GM19463 (cell line): ENCODE results near the gene HOXB6.

Source experiments
- ATAC-seq: cut with Tn5 transposase; IDR thresholded peaks from one replicate; pipeline ENCODE4 v1.9.1; 2021; ENCODE audit warnings: mild to moderate bottlenecking, moderate library complexity; ENCODE audit not compliant: unreplicated experiment

The HOXB6 gene

DNA sequence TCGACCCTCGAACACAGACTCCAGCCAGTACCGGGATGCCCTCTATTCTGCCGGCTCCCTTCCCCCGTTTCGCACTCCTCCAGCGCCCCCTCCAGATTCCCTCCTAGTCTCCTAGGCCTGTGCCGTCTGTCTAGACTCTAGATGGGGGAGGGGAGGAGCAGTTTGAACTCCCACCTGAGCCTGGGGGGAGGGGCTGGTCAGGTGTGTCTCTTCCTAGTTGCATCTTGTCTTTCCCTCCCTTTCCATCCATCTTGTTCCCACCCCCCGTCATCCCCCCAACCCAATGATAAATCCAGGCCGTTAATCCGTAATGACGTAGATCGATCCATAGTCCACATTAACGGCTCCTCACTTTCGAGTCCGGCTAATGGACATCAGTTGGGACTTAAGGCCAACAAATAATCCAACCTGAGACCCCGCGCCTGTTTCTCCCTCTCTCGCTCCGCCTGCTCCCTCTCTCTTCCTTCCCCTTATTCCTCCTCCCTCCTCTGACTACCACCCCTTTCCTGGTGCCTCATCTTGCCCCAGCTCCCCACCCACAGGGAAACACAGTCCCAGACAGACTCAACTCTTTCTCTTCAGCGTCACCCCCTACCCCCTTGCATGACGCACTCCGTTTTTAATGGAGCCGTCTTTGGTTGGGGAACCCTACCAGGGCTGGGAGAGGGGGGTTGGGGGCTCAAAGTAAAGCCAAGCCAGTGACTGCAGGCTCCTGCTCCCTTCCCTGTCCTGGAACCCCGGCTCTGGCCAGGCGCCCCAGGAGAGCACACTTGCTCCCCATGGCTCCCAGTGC lies 7.9 kb downstream of the HOXB6 start:
- no peak for ATAC-seq

DNA sequence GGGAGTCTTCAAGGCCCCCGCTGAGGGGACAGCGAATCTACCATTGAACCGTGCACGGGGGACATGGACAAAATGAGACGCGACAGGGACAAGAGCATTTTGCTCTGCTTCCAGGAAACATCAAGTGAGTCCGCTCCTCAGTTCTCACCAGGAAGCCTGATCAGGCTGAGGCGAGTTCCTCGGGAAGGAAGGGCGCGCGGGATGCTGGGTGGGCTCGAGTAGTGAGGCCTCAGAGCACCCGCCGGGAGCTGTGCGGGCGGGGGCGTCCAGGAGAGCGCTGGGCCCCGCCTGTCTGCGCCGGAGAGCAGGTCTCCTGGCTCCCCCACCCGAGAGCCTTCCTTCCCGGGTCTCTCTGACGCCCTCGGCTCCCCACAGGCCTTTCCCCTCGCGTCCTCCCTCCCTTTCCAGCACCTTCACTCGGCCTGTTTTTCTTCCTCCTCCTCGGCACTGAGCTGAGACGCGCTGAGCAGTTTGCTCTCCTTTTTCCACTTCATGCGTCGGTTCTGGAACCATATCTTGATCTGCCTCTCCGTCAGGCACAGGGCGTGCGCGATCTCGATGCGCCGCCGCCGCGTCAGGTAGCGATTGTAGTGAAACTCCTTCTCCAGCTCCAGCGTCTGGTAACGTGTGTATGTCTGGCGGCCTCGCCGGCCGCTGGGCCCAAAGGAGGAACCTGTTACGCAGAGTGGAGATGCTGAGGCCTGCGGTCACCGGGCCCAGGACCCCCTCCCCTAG lies 8.6 kb downstream of the HOXB6 start:
- no peak for ATAC-seq

DNA sequence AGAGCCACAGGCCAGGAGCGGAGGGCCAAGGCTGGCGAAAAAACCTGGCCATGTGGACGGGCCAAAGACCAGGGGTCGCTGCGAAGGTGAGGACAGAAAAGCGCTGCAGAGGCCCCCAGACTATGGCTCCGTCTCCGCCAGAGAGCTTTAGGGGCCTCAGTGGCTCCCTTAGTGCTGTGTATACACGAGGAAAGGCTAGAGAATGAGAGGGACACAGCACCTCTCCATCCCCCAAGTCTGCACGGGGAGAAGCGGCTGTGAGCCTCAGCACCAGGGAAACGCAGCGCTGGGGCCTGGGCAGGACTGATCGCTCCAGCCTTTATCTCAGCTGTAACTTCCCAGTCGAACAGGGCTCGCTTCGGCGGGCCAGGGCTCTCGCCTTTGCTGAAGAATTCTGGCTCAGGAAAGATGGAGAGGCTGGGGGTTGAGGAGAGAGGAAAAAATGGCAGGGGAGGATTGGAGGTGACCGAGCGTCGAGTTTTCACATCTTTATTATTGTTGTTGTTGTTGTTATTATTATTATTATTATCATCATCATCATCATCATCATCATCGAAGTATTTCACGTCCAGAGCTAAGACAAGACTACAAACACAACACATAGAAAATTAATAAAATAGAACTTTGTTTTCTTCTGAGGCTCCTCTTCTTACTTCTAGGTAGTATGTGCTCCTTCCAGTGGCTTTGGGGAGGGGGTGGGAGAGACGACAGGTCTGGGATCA lies 9.3 kb downstream of the HOXB6 start:
- ATAC-seq: no peak

DNA sequence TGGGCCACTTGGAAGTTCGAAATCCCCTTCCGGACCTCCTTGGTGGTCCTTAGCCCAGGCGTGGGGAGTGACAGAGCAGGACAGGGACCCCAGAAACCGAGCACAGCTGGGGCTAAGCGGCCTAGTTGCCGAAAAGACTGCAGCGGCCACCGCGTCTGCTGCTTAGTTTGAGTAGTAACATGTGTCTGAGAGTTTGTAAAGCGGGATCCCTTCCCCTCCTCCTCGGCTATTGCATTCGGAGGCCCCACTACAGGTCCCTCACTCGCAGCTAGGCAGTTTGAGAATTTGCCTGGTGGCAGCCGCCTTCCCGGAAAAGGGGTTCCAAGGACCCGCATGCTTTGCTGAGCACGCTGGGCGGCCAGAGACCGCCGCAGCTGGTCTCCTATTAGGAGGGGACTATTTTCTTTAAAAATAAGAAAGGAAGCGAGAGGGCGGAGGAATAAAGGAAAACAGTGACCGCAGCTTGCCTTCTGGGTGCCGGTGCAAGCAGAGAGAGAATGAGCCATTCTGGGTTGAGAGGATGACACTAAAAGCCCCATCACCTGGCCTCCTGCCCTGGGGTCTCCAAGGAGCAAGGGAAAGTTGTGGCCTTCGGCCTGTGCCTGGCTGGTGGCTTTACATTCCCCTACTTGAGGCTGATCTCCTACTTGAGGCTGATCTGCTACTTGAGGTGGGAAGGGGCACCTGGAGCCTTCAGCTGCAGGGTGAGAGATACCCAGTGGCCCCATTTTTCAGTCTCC lies 10.1 kb downstream of the HOXB6 start:
- ATAC-seq: no peak

DNA sequence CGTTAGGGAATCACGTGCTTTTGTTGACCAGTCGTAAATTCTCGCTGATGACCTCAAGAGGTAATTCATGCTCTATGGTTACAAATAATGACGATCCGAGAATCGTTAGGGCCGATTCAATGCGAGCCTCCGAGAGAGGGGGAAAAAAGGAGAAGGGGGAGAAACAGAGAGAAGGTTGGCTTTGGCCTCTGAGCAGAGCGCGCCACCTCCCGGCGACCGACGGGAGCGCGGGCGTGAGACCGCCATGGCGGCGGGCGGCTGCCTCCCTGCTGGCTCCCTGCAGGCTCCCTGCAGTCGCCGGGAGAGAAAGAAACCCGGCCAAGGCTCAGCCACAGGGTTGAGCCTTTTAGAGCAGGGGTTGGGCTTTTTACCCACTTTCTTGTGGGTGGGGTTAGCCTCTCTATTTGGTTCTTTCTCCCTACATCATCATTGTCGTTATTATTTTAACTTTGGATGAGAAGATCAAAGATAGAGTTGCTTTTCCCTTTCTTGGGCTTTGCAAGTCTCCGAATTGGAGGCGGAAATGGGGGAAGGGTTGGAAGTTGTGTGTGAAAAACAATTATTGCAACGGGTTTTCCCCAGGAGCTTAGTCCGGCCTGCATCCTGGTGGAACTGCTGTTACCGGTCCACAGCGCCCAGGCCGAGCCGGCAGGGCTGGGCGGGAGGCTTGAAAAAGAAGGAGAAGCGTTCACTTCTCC lies 10.8 kb downstream of the HOXB6 start:
- no peak for ATAC-seq

DNA sequence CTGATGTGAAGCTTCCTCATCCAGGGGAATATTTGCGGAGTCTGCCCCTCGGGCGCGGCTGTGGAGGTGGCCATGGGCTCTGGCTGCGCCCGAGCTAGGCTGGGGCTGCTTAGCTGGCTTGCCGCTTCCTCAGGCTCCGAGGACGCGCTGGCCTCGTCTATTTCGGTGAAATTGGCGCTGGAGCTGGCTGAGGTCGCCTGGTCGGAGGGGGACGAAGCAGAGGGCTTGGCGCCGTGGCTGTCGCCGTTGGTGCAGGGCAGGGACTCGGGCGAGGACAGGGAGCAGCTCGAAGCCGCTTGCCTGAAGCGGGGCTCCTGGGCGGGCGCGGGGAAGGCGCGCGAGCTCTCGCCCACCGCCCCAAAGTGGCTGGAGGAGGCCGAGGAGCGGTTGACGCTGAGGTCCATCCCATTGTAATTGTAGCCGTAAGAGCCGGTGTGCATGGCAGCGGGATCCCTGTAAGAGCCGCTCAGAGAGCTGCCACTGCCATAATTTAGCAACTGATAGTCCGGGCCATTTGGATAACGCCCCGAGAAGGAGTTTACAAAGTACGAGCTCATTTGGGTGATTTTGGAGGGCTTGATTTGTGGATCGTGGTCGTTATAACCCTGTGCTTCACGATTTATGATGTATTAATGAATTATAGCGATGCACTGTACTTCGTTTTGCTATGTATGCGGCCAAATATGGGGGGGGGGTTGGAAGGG lies 11.5 kb downstream of the HOXB6 start, which contains the start of gene HOXB5:
TSS of gene HOXB5 (minus strand) at position 654 of the 704 bp plus-strand sequence. CDS start at position 557, 97 bp downstream.
- no peak for ATAC-seq

DNA sequence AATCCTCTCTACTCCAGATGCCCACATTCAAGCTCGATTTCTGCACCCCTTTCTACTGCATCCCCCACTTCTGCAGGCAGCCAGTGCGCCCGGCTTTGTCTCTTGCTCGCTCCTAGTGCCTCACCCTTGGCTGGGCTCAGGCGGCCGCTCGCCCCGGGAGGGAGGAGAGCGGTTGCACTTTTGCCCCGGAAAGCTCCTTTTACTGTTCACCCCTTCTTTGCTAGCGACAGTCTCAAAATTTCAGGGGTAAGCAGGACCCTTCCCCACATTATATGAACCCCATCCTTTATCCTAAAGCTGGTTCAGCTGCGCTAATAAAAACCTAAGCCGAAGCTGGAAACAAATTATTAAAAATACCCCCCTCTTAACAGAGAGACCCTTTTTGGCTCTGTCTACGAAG lies 12.2 kb downstream of the HOXB6 start:
- ATAC-seq: no peak

DNA sequence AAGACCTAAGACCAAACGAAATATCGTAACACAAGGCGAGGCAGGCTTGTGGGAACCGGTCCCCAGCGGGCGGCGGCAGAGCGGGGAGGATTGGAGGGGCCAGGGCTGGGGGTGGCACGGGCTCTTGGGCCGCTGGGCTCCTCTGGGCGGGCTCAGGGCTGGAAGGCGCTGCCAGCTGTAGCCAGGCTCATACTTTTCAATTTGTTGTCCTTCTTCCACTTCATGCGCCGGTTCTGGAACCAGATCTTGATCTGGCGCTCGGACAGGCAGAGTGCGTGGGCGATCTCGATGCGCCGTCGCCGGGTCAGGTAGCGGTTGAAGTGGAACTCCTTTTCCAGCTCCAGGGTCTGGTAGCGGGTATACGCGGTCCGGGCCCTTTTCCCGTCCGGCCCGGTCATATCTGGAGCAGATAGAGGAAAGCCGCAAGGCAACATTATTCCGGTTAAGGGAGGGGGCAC lies 12.7 kb downstream of the HOXB6 start:
- no peak for ATAC-seq

DNA sequence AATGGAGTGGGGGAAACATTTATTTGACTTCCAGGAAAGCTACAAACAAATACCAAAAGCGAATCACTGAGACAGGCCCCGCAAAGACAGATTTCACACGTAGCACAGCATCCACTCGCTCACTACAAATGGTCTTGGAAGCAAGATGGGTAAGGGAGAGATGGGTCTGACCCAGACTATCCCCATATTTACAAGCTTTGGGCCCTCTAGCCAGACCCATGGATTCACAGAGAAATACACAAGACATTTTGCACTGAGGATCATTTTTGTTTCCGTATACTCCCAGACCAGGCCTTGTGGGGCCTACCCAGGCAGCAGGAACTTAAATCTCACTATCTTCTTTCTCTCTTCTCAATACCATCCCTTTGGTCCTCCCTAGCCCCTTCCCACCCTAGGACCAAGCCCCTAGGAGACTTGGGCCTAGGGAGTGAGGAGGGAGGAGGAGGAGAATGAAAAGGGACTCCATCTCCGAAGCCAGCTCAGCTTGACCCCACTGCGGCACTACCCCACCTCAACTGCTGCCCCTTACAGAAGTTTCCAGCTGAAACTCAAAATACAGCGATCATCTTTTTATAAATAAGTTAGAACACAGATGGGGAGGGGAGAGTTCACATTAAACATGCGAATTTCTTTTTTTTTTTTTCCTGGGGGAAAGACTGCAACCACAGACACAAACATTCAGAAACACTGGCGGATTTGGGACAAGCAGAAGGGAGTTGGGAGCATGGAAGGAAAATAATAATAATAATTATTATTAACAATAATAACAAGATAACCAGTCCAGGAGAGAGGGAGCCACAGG lies 13.3 kb downstream of the HOXB6 start:
- no peak for ATAC-seq

DNA sequence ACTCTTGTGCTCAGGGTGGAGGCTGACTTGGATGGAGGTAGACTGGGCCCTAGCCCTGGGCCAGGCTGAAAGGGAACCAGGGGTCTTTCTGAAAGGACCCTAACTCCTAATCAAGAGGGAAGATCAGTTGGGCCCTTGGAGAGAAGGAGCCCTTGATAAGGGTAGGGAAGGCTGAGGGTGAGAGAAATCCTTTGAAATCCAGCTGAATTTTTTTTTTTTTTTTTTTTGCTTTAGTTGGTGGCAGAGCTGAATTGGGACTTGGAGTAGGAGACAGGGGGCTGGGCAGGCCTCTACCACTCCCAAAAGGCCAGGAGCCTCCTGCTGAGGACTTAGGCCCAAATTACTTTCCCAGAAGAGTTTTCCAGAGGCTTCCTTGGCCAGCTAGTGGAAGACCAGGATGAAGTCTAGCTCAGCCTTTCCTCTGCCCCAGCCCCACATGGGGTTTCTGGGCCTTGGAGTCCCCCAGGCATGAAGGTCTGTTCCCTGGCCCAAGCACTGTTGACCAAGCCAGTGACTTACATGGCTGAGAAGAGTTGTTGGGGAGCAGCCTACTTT lies 14.1 kb downstream of the HOXB6 start:
- ATAC-seq: no peak

DNA sequence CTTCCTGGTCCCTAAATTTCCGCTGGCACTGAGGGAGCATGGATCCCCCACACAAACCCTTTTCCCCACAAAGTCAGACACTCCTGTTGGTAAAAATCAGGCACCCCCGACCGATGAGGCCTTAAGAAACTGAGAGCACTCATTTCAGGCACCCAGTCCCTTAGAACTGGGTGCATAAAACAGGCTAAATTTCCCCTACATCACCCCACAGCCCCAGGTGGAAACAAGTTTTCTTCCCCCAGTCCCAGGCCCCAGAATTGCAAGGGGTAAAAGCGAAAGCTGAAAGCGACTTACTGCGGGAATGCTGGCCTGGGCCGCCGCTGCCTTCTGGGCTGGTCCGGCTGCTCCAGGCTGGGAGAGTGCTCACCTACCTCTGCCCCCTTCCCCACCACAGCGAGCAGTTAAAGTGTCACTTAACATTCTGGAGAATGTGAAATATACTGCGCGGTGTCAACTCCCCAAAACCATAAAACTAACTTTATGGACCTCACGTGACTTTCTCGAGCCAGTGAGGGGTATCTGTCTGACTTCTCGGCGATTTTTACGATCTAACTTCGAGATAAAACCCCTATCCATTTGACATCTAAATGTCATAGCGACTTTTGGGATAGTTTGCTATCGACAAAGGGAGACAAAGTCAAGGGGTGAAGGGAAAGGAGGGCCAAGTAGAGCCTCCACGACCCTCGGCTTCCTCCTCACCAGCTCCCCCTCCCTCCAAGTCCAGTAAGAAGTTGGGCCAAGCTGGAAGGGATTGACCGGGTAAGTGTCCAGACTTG lies 14.8 kb downstream of the HOXB6 start, which contains the start of gene HOXB3:
TSS of gene HOXB3 (minus strand) at position 411 of the 776 bp plus-strand sequence. CDS start 37,767 bp downstream, outside the sequence.
- ATAC-seq: no peak

DNA sequence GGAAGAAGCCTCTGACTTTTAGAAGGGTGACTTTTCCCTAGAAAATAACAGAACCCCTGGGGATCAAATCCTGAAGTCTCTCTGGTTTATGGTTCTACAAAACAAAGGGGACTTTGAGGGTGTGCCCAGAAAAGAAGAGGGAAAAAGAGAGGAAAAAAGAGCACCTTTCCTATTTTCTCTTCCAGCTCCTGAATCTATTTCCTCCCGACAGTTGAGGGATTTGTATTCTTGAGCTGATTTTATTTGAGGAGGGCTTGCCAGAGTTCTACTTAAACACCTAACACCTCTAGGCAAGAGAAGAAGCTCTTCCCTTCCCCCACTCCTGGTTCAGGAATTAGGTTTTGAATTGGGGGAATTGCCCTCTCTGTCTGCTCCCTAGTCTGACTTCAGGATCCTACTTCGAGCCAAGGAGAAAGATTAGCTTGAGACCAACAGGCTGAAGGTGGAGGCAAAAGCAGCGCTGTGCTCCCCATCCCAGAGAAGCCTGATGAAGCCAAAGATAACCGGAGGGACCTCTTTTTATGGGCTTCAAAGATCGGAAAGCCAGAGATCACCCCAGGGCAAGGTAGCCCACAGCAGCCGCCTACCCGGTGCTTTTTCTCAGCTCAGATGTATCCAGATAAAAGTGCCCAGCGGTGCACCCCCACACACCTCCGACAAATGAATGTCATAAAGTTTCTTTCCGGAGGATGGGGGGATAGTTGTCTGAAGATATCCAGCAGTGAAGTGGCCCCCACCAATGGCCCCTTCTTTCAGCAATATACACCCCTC lies 15.5 kb downstream of the HOXB6 start:
- ATAC-seq: no peak

DNA sequence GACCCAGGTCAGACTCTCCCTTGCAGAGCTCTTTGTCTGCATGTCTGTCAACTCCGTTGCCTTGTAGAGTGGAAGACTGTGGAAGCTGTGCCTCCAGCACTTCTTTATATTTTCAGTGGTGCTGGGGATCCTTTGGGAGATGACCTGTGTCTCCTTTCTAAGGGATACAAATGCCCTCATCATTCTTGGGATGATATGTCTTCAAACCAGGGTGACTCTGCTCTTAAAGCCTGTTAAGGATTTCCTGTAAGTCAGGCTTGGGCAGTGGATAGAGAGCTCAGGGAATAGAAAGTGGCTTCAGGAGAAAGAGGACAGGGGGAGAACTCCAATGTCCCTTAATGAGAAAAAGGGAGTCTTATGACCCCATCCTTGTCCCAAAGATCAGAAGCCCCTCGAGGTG lies 16.3 kb downstream of the HOXB6 start:
- no peak for ATAC-seq

DNA sequence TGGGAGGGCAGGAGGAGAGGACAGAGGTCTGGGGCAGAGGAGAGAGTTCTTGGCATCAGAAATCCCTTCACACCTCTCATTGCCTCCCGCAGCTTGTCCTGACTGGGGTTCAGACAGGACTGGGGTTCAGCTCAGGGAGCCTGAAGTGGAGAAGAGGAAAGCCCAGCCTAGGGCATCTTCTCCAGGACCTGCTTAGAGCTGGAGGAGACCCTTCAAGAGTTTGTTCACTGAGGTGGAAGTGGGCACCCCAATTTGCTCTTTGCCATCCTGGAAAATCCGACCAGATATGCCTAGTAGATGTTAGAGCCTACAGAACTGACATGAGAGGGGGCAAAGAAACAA lies 16.7 kb downstream of the HOXB6 start:
- no peak for ATAC-seq

DNA sequence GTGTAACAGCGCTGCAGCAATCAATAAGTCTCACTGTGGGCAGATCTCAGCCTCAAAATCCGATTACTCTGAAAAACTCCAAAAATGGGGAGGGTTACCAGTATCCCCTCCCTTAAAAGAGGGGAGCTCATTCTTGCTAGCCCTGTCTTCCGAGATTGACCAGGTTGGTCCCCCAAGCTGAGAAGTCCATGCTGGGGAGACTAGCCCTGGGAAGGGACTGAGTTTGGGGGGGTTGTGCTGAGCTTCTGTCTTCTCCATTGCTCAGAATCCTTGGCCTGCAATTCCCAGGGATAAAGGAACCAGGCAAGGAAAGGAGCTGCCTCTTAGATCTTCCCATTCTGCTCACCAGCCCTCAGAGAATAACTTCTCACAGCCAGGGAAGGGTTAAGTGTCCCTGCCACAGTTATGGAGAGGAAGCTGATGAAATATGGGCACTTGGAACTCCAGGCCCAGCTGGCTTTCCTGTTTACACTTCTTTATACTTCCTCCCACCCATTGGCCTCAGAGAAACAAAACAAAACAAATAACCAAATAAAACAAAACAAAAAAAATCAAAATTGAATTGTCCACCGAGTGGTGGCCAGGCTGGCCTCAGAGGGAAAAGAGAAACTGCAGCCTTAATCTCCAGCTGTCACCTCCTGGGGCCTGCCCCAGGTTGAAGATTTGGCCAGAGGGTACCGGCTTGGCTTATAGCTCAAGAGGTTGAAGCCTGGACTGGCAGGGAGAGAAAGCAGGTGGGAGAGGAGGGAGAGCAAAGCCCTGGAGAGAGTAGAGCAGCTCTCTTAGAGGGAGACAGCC lies 17.3 kb downstream of the HOXB6 start:
- no peak for ATAC-seq
